Astrocyte of the cerebellum (primary cell): ENCODE results near the gene LGR4.

Source experiments
- DNase-seq: peaks from one replicate; pipeline ENCODE4 v3.0.0-alpha.2; 2011; ENCODE audit warnings: low read depth
- H3K4me3 ChIP-seq: 2 replicates; pipeline ENCODE4 v1.5.1; 2011; ENCODE audit warnings: mild to moderate bottlenecking, low read depth, low read length, moderate library complexity
- CTCF ChIP-seq: IDR thresholded peaks from 2 replicates; pipeline ENCODE4 v1.5.1; 2012; ENCODE audit warnings: low read length, low read depth, moderate library complexity, mild to moderate bottlenecking; ENCODE audit errors: missing control alignments
- in situ Hi-C: cut with HindIII; loops from 2 replicates; pipeline ENCODE4 v1.10.0; 2017; ENCODE audit warnings: low sequenced_read_pairs

Gene LGR4

DNA sequence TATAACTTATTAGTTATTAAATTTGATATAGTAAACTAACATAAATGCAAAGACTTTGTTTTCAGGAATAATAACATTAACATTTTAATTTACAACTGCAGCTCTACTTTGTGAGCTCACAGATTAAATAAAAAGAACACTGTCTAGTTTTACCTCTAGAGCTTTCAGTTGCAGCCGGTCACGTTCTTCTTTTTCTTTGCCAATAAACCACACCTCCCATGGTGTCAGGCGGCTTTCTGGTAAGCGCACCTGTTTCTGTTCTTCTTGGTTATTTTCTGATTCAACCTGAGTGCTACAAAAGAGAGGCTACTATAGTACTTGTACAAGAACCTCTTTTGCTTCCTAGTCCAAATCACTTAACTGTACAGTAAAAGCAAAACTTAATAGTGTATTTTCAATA is 115.3 kb downstream of the LGR4 start:
- TF ChIP-seq CTCF, result no peak
- in situ Hi-C loops, result no loop called here
- DNase-seq, result no peak
- H3K4me3 ChIP-seq, result no peak overlapping the region

DNA sequence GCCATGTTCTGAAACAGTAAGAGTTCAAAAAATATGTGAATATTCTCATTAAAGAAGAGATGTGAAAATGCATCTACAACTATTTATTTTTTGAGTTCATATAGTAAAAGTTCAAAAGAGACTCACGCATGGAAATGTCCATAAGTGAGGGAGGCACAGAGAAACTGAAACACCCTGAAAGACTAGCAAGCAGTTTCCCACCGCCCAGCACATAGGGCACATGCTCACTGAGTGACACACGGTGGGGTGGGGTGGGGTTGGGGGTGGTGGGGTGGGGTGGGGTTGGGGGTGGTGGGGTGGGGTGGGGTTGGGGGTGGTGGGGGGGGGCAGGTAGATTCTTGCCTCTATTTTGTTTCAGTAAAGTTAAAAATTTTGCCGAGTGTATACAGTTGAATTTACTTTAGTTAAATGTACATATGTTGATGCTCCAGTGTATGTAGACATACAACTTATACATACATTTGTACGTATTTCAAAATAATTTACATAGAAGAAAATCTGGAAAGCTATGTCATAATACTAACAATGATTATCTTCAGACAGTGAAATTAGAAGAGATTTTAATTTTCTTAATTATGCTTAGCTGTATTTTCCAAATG is 115.9 kb downstream of the LGR4 start:
- DNase-seq, result no peak
- no peak overlapping the region for H3K4me3 ChIP-seq
- in situ Hi-C loops, result no loop called here
- TF ChIP-seq CTCF, result no peak

- in situ Hi-C loops, result no loop called here
- no peak overlapping the region for H3K4me3 ChIP-seq
- no peak for TF ChIP-seq CTCF
- no peak for DNase-seq
Observed at GRCh38 chr11:27355575-27356104, 117.0 kb downstream of the LGR4 start.

DNA sequence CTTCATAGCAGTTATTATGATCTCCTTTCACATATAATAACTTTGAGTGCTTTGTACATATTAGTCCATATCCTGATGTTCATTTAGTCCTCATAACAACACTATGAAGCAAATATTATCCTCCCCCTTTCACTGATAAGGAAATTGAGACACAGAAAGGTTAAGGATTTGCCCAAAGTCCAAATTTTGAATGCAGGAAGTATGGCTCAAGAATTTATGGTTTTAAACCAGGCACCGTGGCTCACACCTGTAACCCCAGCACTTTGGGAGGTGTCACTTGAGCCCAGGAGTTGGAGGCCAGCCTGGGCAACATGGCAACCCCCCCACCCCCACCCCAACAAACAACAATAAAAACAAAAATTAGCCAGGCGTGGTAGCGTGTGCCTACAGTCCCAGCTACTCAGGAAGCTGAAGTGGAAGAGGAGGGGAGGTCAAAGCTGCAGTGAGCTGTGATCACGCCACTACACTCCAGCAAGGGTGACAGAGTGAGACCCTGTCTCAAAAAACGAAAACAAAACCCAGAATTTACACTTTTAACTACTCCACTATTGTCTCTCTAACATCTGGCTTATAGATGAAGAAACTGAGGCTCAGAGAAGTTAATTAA is 118.1 kb downstream of the LGR4 start:
- no peak overlapping the region for H3K4me3 ChIP-seq
- no peak for TF ChIP-seq CTCF
- DNase-seq, result no peak
- in situ Hi-C loops, result no loop called here

DNA sequence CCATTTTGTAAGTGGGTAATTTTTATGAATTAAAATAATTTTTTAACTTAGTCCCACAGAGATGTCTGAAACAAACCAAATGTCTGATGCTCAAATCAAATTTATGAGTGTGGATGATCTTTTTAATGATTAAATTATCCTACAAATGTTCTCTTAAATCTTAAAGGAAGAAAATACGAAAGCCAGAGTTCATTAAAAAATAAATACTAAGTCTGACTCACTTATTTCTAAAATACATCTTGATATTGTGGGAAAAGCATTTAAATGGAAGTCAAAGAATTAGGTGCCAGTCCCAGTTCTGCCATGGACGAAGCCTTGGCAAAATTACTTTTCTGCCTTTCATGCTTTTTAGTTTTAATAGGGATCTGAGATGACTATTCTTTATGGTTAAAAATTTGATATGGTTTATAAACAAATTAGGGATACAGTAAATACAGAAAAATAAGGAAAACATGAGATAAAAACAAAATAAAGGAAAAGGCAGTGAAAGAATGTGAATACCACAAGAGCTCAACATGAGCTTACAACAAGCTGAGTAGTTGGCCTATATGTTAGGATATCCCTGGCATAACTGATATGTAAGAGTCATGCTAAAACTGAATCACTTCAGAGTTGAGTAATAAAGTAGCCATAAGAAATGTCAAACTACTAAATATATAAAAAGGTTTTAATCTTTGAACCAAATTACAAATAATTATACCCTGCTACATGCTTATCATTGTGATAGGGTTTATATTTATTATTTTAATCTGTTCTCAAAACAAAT is 118.8 kb downstream of the LGR4 start:
- in situ Hi-C loops, result no loop called here
- no peak for DNase-seq
- no peak for TF ChIP-seq CTCF
- no peak overlapping the region for H3K4me3 ChIP-seq

DNA sequence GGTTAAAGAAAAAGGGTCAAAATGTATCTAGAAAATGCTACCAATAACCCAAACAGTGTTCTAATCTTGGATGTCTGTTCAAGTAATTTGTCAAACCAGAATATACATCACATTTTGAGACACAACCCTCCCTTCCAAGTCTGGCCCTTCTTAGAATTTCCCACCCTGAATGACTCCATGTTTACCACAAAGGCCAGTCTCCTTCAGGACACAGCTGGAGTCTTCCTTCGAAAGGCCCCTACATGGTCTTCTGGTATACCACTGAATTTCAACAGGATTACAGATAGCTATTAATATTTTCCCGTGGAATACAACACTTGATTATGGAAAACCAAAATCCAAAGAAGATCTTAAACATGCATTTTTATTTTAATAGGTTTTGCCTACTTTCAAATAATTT is 119.8 kb downstream of the LGR4 start:
- H3K4me3 ChIP-seq, result no peak overlapping the region
- no peak for TF ChIP-seq CTCF
- DNase-seq, result peak; percentile 22
- in situ Hi-C loops, result no loop called here
